Fibroblast of upper back skin (primary cell): ENCODE results near the gene CHPF2.

Experiments
- DNase-seq: peaks from one replicate; pipeline ENCODE4 v3.0.0-alpha.2; 2013

Gene CHPF2

GRCh38 chr7:151271699-151272355, 39.5 kb downstream of the CHPF2 start:
- no peak for DNase-seq

GRCh38 chr7:151272405-151272804, 40.1 kb downstream of the CHPF2 start:
- no peak for DNase-seq

- no peak for DNase-seq
Observed at GRCh38 chr7:151272877-151273276, 40.6 kb downstream of the CHPF2 start.

DNA sequence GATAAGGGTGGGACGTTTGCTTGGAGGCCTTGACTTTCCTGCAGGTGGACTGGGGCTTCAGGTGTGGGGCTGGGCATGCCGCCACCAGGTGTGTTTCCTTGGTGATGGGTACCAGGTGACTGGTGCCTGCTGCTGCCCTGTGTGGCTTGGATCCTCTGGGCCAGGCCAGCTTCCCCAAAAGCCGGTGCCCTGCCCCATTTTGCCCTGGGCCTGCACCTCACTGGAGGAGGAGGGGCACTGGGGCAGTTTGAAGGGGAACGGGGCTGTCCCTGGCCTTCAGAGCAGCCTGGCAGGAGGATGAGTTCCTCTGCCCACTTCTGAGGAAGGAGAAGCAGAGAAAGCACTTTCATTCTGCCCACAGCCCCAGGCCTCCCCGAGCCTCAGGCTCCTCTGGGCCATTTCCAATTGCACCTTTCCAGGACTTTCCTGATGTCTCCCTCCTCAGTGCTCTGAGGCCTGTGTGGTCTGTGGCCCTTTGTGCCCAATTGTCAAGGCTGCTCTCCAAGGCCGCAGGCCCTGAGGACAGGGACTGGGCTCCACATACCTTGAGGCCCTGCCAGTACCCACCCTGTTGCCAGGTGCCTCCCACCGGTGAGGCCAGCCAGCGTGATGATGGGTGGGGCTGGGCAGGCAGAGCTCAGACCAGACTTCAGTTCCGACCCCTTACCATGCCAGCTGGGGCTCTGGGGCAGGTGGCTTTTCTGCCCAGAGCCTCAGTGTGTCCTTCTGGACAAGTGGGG, 41.5 kb downstream of the CHPF2 start:
- DNase-seq, result no peak

- DNase-seq, result no peak
Observed at GRCh38 chr7:151274396-151274795, 42.1 kb downstream of the CHPF2 start.

DNA sequence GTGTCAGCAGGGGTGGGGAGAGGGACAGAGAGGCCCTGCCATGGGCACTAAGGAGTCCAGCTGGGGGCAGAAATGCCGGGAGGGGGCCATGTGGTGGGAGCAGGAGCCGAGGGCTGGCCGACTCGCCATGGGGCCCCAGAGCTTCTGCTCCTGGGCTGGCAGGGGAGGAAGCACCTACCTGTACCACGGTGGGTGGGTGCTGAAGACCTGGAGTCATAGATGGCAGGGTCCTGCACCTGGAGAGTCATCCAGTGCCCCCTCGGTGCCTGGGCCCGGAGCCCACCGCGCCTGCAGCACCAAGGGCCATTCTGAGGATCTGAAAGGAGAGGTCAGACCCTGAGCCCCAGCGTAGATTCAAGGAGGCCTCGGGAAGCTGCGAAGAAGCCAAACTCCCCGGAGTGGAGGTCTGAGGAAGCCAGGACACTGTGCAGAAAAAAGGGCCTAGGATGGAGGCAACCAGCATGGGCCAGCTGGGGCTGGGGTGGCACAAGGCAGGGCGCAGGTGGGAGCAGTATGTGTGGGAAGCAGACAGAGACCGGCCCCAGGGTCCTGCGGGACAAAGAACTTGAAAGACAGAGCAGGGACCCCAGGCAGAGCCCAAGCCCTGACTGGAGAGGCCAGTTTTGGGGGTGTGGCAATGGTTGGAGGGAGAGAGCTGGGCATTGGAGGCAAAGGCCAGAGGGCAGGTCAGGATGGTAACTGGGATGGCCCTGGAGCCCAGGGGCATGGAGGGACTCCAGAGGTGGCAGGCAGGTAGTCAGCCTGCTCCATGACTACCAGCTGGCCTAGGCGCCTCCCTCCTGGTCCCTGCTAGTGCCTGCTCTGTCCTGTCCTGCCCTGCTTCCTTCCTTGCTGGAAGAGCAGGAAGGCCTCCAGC, 42.9 kb downstream of the CHPF2 start:
- no peak for DNase-seq

- DNase-seq, result no peak
Observed at GRCh38 chr7:151275813-151276577, 43.7 kb downstream of the CHPF2 start.

DNA sequence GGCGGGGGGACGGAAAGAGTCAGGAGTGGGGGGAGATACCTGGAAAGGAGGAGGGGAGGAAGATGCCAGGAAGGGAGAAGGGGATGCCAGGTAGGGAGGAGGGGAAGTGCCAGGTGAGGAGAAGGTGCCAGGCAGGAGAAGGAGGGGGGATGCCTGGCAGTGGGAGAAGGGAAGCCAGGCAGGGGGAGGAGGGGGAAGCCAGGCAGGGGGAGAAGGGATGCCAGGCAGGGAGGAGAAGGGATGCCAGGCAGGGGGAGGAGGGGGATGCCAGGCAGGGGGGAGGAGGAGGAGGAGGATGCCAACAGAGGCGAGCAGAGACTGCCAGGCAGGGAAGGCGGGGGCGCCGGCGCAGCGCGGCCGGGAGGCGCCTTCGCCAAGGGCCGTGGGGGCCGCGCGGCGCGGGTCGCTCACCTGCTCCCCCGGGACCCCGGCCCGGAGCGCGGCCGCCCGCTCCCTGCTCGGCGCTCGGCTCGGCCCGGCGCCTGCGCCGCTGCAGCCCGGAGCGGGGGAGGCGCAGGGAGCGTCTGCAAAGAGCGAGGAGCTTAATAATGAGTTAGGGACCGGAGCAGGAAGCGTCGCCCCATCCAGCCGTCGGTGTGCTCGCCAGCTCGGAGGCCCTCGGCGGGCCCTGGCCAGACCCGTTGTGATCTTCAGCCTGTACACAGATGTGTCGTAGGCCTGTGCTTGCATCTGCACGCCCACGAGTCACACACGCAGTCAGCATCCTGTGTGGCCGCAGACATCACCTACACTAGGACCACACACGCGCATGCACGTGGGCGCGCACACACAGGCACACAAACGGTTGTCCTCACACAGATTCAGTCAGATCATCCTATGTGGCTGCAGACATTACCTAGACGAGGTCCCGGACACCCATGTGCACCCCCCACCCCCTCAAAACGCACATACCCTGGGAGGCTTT, 44.6 kb downstream of the CHPF2 start:
- DNase-seq, result peak; percentile 51

- no peak for DNase-seq
Observed at GRCh38 chr7:151277631-151278030, 45.3 kb downstream of the CHPF2 start.

- DNase-seq, result no peak
Observed at GRCh38 chr7:151278949-151279348, 46.7 kb downstream of the CHPF2 start.

DNA sequence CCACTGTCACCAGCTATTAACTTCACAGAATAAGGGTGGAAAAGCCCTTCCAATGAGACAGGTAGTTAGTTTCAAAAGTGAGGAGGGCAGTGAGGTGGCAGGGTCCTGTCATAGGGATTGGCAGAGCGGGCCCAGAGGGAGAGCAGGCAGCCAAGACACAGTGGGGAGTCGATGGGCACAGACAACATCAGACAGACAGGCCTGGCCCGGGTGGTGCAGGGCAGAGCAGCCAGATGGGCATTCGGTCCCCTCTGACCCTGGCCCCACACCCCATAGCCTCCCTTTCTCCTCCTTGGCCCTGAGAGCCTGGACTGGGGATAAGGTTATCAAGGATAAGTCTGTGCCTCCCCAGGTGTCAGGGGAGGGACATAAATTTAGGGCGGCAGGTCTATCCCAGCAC, 47.6 kb downstream of the CHPF2 start:
- no peak for DNase-seq

DNA sequence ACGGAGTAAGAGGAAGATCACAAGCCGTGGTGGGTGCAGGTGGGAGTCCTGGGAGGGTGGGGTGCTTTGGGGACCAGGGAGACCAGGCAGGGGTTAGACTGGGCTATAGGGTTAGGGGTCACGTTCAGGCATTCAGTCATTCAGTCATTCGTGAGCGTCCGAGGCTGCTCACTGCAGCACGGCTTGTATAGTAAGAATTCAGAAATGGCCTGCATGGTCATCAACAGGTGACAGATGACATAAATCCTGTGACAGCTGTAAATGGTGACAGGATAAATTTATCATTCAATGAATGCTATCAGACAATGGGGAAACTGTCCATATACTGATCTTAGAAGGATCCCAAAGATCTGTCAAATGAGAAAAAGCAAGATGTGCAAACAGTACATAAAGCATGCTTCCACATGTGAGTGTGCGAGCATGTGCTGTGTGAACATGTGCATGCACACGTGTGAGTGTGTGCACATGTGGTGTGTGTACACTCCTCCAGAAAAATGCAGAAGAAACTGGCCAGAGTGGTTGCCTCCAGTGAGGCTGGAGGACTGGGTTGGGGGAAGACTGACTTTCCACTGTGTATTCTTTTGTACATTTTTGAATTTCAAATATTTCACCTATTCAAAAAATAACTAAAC, 48.2 kb downstream of the CHPF2 start:
- DNase-seq, result no peak

GRCh38 chr7:151281686-151282085, 49.4 kb downstream of the CHPF2 start:
- no peak for DNase-seq

DNA sequence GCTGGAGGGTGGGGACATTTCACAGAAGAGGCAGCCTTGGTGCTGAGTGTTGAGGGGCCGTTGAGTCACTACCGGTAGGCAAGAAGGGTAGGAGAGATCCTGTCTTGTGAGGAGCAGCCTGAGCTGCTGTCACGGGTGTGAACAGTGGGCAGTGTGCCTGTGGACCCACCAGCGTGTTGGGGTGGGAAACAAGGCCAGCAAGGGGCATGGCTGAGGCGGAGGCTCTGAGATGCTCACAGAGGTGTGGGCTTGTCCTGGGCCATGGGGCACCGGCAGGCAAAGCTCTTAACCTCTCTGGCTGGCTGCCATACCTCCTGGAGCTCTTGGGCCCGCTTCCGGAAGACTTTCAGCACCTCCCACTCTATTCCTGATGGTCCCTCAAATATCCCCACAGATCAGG, 49.8 kb downstream of the CHPF2 start:
- no peak for DNase-seq

DNA sequence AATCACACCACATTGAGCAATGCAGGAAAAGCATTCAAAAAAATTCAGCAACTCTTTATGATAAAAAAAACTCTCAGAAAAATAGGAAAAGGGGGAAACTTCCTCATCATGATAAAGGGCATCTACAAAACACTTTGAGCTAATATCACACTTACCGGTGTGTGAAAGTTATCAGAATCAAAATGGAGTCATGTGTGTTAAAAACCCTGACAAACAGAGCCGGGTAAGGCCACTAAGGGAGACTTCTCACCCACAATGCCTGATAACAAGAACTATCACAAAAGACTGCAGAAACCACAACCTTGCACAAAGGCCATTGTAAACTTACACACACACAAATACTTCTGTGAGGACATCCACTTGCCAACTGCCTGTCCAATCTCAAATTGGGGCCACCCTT, 51.0 kb downstream of the CHPF2 start:
- DNase-seq, result no peak

- DNase-seq, result peak; percentile 17
Observed at GRCh38 chr7:151286148-151286547, 53.9 kb downstream of the CHPF2 start.
